HCT116 (cell line): ENCODE measurements around the gene CFI. TPM values are rescaled to one million over a fixed set of nuclear protein-coding genes. Genes with fewer than 3 reads are reported as not detected.

ENCODE experiments used
- ATAC-seq: fragments of 200-7000 bp; cut with Tn5 transposase; 2 replicates; pipeline ENCODE4 v1.9.1; 2020; ENCODE audit warnings: mild to moderate bottlenecking, moderate library complexity
- BruUV-seq: library from RNA; stranded (reverse); fragments of 400-500 nt; replicated peaks from 2 replicates; lab custom pipeline; 2021; lab: Mats Ljungman, UMichigan
- CTCF ChIA-PET: fragments of 300-600 bp; sonication (Branson Sonifier 250); formaldehyde crosslinking; loops from one replicate; lab custom pipeline; 2021; ENCODE audit warnings: antibody characterized with exemption; lab: Charles Lee
- POLR2A ChIA-PET: fragments of 300-600, 350-600 bp; sonication (Branson Sonifier 250); formaldehyde crosslinking; loops from one replicate; lab custom pipeline; 2021; ENCODE audit warnings: antibody characterized with exemption; lab: Charles Lee
- RAD21 ChIA-PET, 2 experiments: fragments of 300-600 bp; sonication (Branson Sonifier 250); formaldehyde crosslinking; loops; one replicate each; lab custom pipeline; 2023; ENCODE audit warnings: low total read pairs in 2 of 2; ENCODE audit not compliant: uncharacterized antibody in 2 of 2, unreplicated experiment in 2 of 2, low non-redundant PET in 1 of 2; lab: Charles Lee
- DNase-seq: peaks from one replicate; pipeline ENCODE4 v3.0.0-alpha.2; 2010; ENCODE audit warnings: low read depth, low spot score
- H2AFZ ChIP-seq: fragments of 200-600 bp; shearing (Covaris generic), sonication (generic); 2 replicates; pipeline ENCODE4 v1.6.1; 2017; ENCODE audit warnings: low read depth, mixed run types, mixed read lengths, antibody characterized with exemption, low read length; ENCODE audit not compliant: poor library complexity, severe bottlenecking
- H3K27ac ChIP-seq: 2 replicates; pipeline ENCODE4 v1.5.1; 2012; ENCODE audit warnings: low read depth, low read length
- H3K27me3 ChIP-seq: fragments of 200-600 bp; sonication (generic); 2 replicates; pipeline ENCODE4 v1.6.1; 2016; ENCODE audit warnings: mixed run types, low read length, mixed read lengths; ENCODE audit not compliant: insufficient read depth
- H3K36me3 ChIP-seq, 2 experiments: fragments of 200-500 bp in 1 of 2; fragments of 200-600 bp in 1 of 2; sonication (Bioruptor generic) in 1 of 2; sonication (generic) in 1 of 2; 2 replicates each; pipeline versions ENCODE4 v1.5.1 to v1.6.1; 2014 to 2016; ENCODE audit warnings: low read length in 2 of 2, inconsistent platforms in 1 of 2, mixed read lengths in 1 of 2, mixed run types in 1 of 2; ENCODE audit not compliant: insufficient read depth in 2 of 2, control insufficient read depth in 1 of 2
- H3K4me1 ChIP-seq, 2 experiments: fragments of 200-600 bp in 1 of 2; sonication (generic) in 1 of 2; 2 replicates each; pipeline versions ENCODE4 v1.5.1 to v1.6.1; 2012 to 2017; ENCODE audit warnings: low read length in 2 of 2, inconsistent platforms in 1 of 2, mild to moderate bottlenecking in 1 of 2, mixed read lengths in 1 of 2, mixed run types in 1 of 2, moderate library complexity in 1 of 2; ENCODE audit not compliant: insufficient read depth in 2 of 2, control insufficient read depth in 1 of 2
- H3K4me2 ChIP-seq: fragments of 200-600 bp; sonication (generic); 2 replicates; pipeline ENCODE4 v1.6.1; 2017; ENCODE audit warnings: mixed run types, low read length, mixed read lengths
- H3K4me3 ChIP-seq, 2 experiments: fragments of 200-600 bp in 1 of 2; sonication (generic) in 1 of 2; replicated peaks in 1 of 2; 2 replicates each; pipeline ENCODE4 v1.5.1; 2011 to 2016; ENCODE audit warnings: low read length in 2 of 2, control low read depth in 1 of 2, low read depth in 1 of 2, mild to moderate bottlenecking in 1 of 2, mixed read lengths in 1 of 2, mixed run types in 1 of 2
- H3K79me2 ChIP-seq: fragments of 200-600 bp; sonication (generic); 2 replicates; pipeline ENCODE4 v1.6.1; 2017; ENCODE audit warnings: mild to moderate bottlenecking, mixed run types, low read length, moderate library complexity, mixed read lengths; ENCODE audit not compliant: insufficient read depth
- H3K9ac ChIP-seq: fragments of 200-600 bp; sonication (generic); 2 replicates; pipeline ENCODE4 v1.6.1; 2016; ENCODE audit warnings: low read length, mixed read lengths
- H3K9me2 ChIP-seq: fragments of 200-600 bp; sonication (generic), shearing (Covaris generic); 2 replicates; pipeline ENCODE4 v1.6.1; 2017; ENCODE audit warnings: mixed run types, mild to moderate bottlenecking, moderate library complexity; ENCODE audit not compliant: insufficient read depth
- H3K9me3 ChIP-seq, 2 experiments: fragments of 200-500 bp in 1 of 2; fragments of 200-600 bp in 1 of 2; sonication (Bioruptor generic) in 1 of 2; sonication (generic) in 1 of 2; 2 replicates each; pipeline ENCODE4 v1.6.1; 2014 to 2017; ENCODE audit warnings: low read length in 2 of 2, mixed read lengths in 2 of 2, inconsistent platforms in 1 of 2, low read depth in 1 of 2, mild to moderate bottlenecking in 1 of 2, mixed run types in 1 of 2, moderate library complexity in 1 of 2; ENCODE audit not compliant: control insufficient read depth in 1 of 2, insufficient read depth in 1 of 2
- H4K20me1 ChIP-seq: fragments of 200-600 bp; sonication (generic), shearing (Covaris generic); 2 replicates; pipeline ENCODE4 v1.6.1; 2017; ENCODE audit warnings: mixed run types, mild to moderate bottlenecking, moderate library complexity; ENCODE audit not compliant: insufficient read depth
- EGR1 ChIP-seq: IDR thresholded peaks from 2 replicates; pipeline ENCODE4 v1.6.1; 2012; ENCODE audit warnings: low read depth
- ELF1 ChIP-seq: IDR thresholded peaks from 2 replicates; pipeline ENCODE4 v1.6.1; 2012; ENCODE audit warnings: low read depth, borderline replicate concordance
- EZH2phosphoT487 ChIP-seq: fragments of 200-600 bp; IDR thresholded peaks from 2 replicates; pipeline ENCODE4 v1.6.1; 2018; ENCODE audit warnings: antibody characterized with exemption, borderline replicate concordance
- FOSL1 ChIP-seq: IDR thresholded peaks from 2 replicates; pipeline ENCODE4 v1.6.1; 2012; ENCODE audit warnings: low read depth
- SIN3A ChIP-seq: IDR thresholded peaks from 2 replicates; pipeline ENCODE4 v1.6.1; 2012; ENCODE audit warnings: low read depth
- SP1 ChIP-seq: IDR thresholded peaks from 2 replicates; pipeline ENCODE4 v1.6.1; 2012; ENCODE audit warnings: low read depth
- TCF7L2 ChIP-seq: IDR thresholded peaks from 2 replicates; pipeline ENCODE4 v1.7.0; 2011; ENCODE audit warnings: borderline replicate concordance, inconsistent platforms; ENCODE audit not compliant: insufficient read depth, insufficient read length; ENCODE audit errors: extremely low read depth
- intact Hi-C: fragments of 100-400 bp; cut with micrococcal nuclease; formaldehyde crosslinking; loops from 2 replicates; pipeline ENCODE4 v1.10.0; 2022
- total RNA-seq: library from RNA; stranded (reverse); gene quantifications from one replicate; pipeline ENCODE4 v1.2.1, GENCODE V29; 2021; ENCODE audit not compliant: unreplicated experiment
- TF ChIP-seq, protein P1 (sequence below), 3 experiments: fragments of 200-600 bp in 1 of 3; sonication (generic) in 1 of 3; IDR thresholded peaks in 2 of 3; conservative IDR thresholded peaks in 1 of 3; 2 replicates each; pipeline ENCODE4 v1.5.1; 2012 to 2017; ENCODE audit warnings: low read depth in 2 of 3, low read length in 2 of 3, antibody characterized with exemption in 1 of 3, borderline replicate concordance in 1 of 3, control low read depth in 1 of 3, mild to moderate bottlenecking in 1 of 3, mixed read lengths in 1 of 3, mixed run types in 1 of 3, moderate library complexity in 1 of 3; ENCODE audit not compliant: insufficient read depth in 1 of 3
- TF ChIP-seq, protein P2 (sequence below): IDR thresholded peaks from 2 replicates; pipeline ENCODE4 v1.6.1; 2012
- TF ChIP-seq, protein P3 (sequence below): IDR thresholded peaks from 2 replicates; pipeline ENCODE4 v1.6.1; 2011; ENCODE audit warnings: mild to moderate bottlenecking, low read length, moderate library complexity; ENCODE audit not compliant: insufficient replicate concordance; ENCODE audit errors: extremely low read depth

CFI gene
- total RNA-seq, 1 experiment from 2014 or later, result 0.84 TPM

DNA sequence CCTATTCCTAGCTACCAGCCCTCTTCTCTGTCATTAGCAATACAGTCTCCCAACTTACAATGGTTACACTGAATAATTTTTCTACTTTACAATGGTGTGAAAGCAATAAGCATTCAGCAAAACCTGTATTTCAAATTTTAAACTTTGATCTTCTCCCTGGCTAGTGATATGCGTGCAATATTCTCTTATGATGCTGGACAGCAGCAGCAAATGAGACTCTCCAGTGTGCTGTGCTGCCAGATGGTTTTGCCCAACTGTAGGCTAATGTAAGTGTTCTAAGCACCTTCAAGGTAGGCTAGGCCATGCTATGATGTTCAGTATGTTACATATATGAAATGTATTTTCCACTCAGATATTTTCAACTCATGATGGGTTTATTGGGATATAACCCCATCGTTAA, 7.9 kb upstream of the CFI start:
- Histone ChIP-seq H3K9me2 (no peaks in the 10 kb centered on the region), H3K4me2 (no peak overlapping the region), H3K36me3 (no peaks in the 10 kb centered on the region), H3K27ac (no peak overlapping the region), H2AFZ (no peak overlapping the region), H3K9ac (no peak overlapping the region), H4K20me1 (no peaks in the 10 kb centered on the region), H3K79me2 (no peaks in the 10 kb centered on the region), H3K9me3 (no peaks in the 10 kb centered on the region), H3K4me3 (no peak overlapping the region), H3K27me3 (no peaks in the 10 kb centered on the region), H3K4me1 (peaks cover 1 to 3% of the 10 kb centered on the region in 2 experiments; a peak in 3 of 4 replicates)
- intact Hi-C loops, result no loop called here
- BruUV-seq, result no TSS peak
- ChIA-PET CTCF (no interaction called here), RAD21 (no interaction called here), POLR2A (no interaction called here)
- DNase-seq, result no peak
- ATAC-seq, result no peak
- TF ChIP-seq EGR1 (no peak), TCF7L2 (no peak), ELF1 (no peak), FOSL1 (no peak), EZH2phosphoT487 (no peak), SP1 (no peak), SIN3A (no peak)
- TF ChIP-seq, protein P1, sequence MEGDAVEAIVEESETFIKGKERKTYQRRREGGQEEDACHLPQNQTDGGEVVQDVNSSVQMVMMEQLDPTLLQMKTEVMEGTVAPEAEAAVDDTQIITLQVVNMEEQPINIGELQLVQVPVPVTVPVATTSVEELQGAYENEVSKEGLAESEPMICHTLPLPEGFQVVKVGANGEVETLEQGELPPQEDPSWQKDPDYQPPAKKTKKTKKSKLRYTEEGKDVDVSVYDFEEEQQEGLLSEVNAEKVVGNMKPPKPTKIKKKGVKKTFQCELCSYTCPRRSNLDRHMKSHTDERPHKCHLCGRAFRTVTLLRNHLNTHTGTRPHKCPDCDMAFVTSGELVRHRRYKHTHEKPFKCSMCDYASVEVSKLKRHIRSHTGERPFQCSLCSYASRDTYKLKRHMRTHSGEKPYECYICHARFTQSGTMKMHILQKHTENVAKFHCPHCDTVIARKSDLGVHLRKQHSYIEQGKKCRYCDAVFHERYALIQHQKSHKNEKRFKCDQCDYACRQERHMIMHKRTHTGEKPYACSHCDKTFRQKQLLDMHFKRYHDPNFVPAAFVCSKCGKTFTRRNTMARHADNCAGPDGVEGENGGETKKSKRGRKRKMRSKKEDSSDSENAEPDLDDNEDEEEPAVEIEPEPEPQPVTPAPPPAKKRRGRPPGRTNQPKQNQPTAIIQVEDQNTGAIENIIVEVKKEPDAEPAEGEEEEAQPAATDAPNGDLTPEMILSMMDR (IDR thresholded peaks at IDR 0.05 in 2 of 3, conservative IDR thresholded peaks at IDR 0.05 in 1 of 3; ENCODE audit: borderline replicate concordance in 1 of 3, insufficient read depth in 1 of 3, low read depth in 2 of 3, low read length in 2 of 3), result no peak
- TF ChIP-seq, protein P2, sequence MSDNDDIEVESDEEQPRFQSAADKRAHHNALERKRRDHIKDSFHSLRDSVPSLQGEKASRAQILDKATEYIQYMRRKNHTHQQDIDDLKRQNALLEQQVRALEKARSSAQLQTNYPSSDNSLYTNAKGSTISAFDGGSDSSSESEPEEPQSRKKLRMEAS, result no peak
- TF ChIP-seq, protein P3, sequence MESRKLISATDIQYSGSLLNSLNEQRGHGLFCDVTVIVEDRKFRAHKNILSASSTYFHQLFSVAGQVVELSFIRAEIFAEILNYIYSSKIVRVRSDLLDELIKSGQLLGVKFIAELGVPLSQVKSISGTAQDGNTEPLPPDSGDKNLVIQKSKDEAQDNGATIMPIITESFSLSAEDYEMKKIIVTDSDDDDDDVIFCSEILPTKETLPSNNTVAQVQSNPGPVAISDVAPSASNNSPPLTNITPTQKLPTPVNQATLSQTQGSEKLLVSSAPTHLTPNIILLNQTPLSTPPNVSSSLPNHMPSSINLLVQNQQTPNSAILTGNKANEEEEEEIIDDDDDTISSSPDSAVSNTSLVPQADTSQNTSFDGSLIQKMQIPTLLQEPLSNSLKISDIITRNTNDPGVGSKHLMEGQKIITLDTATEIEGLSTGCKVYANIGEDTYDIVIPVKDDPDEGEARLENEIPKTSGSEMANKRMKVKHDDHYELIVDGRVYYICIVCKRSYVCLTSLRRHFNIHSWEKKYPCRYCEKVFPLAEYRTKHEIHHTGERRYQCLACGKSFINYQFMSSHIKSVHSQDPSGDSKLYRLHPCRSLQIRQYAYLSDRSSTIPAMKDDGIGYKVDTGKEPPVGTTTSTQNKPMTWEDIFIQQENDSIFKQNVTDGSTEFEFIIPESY, result no peak
